Measurements from ENCODE around the gene PANX2.
"Not testable (repeated sequence)": the region's sequence is repeated elsewhere in the genome, so short reads cannot be mapped to it uniquely, and the experiment has no call there.

PANX2 gene

DNA sequence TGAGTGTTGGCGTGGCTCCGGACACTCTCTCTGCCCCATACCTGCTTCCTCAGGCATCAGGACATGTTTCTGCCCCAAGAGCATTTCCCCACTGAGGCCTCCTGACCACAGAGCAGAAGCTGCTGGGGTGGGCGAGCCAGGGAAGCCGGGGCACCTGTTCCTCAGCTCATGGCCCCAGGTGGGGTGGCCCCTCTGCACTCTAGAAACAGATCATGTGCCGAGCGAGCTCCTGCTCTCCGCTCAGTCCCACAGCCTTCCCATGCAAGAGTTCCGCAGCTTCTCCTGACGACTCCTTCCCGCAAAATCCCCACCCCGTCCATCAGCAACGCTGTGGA is 22.4 kb upstream of the PANX2 start:
- DNase-seq, result no peak

DNA sequence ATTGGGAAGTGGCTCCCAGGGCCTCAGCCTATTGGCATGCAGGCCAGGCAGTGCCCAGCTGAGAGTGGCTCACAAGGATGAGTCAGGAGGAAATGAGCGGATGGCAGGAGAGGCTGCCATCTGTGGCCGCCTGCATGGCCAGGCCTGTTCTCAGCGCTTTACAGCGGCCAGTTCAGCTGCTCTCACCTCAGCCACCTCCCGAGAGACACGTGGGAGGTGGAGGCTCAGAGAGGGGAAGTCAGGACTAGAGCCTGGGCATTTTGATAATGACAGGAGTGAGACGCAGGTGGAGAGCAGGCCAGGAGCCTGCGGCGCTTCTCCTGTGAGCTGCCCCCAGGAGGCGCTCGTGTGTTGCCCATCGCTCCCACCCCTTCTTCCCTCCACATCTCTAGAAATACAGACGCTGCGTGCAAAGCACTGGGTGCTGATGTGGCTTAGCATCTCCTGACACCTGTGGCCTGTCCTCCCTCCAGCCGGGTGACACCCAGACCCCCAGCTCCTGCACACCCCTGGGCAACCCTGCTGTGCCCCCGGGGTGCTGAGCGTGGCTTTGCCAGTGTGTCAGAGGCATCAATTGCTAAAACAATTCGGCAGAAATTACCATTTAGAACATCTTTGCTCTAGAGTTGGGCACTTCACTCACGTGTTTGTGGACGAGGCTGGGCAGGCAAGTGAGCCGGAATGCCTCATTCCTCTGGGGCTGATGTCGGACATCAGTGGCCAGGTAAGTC is 21.4 kb upstream of the PANX2 start:
- DNase-seq, result peak; percentile 87

DNA sequence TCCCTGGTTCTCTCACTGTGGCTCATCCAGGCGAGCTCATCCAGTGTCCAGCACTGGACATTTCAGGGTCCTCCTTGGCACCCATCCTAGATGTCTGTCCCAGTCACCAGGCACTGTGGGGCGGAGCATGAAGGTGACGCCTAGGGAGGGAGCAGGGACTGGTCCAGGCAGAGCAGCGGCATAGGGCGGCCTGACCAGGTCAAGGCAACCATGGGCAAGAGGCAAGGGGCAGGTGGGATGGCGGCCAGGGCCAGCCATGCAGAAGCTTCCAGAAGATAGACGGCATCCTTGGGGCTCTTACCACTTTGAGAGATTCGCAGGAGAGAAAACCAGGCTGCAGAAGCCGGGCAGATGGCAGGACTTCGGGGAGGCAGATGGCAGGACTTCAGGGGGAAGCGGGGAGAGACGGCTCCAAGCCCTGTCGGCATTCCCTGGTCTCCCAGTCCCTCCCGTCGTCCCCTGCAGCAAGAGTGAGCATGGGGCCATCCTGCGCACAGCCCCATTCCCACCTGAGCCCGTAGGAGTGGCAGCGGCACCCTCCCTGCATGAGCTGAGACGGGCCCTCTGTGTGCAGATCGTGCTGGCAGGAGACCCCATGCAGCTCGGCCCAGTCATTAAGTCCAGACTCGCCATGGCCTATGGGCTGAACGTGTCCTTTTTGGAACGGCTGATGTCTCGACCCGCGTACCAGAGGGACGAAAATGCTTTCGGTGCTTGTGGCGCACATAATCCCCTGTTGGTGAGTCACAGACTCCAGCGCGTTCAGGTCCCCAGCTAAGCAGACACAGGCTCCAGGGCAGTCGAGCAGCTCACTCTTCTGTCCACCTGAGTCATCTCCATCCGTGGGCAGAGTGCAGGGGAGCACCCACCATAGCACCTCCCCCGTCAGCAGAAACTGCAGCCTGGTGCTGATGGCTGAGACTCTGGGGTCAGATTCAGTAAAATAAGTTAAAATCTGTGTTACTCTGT is 20.1 kb upstream of the PANX2 start:
- DNase-seq, result no peak

DNA sequence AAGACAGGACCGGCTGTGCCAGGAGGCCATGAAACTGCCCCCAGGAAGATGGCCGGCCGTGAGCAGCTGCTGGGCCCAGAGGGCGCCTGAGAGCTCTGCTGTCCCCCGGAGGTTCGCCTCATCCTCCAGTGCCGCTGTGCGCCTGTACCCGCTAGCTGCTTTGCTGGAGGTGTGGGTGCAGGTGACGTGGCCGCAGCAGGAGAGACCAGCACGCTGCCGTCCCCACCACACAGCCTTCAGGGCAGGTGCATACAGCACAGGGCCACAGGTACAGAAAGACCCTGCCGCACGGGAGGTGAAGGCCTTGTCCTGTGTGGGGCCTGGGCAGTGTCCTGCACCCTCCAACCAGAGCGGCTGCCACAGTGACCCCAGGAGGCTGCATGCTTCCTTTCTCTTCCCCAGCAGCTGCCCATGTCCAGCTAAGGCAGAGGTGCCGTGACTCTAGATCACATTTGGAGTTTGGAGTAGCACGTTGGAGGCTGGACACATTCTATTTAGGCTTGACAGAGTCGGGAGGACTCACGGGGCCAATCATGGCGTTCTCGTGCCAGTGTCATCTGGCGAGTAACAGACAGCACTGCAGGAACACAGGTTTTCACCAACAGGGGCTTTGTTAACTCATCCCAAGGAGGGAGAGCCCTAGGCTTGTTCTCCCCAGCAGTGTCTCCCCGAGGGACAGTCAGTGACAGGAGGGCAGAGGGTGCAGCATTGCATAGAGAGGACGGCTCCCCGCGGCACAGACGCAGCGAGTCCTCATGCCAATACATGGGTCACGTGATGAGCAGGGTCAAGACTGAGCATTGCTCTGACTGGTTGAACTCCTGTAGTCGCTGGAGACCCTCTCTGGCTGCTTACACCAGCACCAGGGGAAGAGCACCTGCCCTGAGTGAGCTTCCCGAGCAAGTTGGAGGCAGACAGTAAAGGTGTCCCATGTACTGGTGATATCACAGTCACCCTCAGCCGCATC is 18.7 kb upstream of the PANX2 start:
- no peak for DNase-seq

DNA sequence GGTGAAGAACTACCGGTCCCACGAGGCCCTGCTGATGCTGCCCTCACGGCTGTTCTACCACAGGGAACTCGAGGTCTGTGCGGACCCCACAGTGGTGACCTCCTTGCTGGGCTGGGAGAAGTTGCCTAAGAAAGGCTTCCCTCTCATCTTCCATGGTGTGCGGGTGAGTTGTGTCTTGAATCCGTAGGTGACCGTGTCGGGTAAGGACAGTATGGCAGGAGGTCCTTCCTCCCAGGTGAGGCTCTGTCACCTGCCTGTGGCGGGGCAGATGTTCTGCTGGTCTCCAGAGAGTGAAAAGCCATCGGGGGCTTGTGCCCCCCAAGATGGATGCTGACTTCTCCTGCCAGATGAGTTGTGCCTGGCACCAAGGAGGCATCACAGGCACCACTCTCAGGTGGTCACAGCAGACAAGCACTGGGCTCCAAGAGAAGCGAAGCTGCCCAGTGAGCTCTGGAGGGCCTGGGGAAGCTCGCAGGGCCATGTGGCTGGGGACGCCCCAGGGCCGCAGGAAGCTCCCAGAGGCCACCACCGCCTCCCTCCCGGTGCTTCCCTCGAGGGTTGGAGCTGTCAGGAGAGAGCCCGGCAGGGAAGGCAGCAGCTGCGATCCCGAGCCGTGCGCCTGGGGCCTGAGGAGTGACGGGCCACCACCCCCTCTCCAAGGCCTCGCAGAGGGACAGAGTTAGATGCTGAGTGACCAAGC is 17.3 kb upstream of the PANX2 start:
- DNase-seq, result no peak

DNA sequence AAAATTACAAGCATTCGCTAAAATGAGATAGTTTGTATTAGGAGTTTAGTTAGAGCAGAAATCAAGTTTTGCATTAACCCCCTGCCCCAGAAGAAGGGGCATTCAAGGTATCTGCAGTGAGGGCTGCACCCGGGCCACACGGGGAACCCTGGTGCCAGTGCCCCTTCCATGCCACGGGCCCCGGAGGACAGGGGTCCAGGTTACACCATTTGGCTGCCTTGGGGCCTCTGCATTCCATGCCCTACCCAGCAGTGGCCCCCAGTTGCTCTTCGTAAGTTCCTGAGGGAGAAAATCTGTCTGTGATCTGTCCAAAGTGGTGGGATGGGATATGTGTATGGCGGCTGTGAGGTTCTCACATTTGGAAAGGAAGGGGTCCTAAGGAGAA is 16.8 kb upstream of the PANX2 start:
- no peak for DNase-seq

DNA sequence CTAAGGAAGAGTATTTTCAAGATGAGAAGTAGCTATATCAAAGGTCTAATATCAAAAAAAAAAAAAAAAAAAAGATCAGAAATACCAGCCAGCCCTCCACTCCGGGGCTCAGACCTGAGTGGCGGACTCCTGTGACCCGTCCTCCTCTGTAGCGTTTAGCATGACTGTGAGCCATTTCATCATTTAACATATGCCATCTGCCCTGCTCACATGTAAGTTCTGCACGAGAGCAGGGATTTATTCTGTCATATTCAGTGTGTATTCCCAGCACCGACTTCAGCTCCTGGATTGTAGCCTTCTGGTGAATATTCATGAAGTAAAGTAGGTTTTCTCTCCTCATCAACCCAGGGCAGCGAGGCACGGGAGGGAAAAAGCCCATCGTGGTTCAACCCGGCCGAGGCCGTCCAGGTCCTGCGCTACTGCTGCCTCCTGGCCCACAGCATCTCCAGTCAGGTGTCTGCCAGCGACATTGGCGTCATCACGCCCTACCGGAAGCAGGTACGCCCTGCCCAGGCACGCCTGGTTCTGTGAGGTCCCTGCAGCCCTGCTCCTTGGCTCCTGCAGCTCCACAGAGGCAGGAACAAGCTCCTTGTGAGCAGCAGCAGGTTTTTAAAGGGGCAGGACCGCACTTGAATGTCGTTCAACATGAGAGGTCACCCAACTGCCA is 12.7 kb upstream of the PANX2 start:
- peak; percentile 10 for DNase-seq

DNA sequence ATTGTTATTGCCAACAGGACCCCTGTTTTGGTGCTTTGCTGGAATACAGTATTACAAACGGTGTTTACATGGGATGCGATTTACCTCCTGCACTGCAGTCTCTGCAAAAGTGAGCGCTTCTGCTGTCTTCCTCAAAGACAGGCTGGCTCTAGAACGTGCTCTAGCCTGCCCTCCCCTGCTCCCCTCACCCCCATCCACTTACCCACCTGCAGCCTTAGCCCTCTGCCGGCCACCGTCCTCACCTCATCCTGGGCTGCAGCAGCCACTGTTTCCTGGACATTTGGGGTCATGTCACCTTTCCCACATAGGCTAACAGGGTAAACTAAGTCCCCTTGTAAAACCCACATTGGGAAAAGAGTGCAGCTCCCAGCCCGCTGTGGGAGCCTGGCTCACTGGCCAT is 9.6 kb upstream of the PANX2 start:
- no peak for DNase-seq

DNA sequence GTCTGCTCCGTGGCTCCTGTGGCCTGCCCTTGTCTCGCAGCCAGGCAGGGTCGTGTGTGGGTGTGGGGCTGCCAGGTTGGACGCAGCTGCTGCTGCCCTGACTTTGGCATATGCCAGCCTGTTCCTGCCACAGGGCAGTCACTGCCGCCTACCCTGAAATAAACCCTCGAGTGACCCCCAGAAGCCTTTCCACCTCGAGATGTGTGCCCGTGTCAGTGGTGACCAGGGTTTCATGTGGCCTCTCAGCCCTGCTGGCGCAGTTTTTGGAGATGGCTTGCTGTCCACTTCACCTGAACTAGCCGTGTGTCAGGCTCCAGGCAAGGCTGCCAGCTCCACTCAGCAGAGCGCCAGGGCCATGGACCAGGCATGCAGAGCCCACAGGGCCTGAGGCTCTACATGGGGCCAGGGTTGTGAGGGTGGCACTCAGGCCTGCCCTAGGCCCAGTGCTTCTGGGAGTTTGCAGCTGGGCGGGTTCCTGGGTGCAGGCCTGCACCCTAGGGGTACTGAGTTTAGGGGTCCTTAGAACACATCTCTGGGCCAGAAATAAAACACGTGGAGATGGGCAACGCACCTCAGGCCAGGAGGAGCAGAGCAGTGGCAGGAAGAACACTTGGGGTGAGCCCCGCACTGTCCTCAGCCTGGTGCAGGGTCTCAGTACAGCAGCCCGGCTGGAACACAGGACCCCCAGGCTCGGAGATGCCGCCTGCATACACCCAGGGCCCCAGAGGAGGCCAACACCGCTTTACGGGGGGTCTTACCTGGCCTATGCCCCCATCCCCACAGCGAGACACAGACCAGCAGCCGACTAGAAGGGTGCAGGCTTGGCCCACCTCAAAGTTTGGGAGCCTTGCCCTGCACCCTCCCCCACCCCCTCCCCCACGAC is 8.8 kb upstream of the PANX2 start:
- DNase-seq, result no peak

DNA sequence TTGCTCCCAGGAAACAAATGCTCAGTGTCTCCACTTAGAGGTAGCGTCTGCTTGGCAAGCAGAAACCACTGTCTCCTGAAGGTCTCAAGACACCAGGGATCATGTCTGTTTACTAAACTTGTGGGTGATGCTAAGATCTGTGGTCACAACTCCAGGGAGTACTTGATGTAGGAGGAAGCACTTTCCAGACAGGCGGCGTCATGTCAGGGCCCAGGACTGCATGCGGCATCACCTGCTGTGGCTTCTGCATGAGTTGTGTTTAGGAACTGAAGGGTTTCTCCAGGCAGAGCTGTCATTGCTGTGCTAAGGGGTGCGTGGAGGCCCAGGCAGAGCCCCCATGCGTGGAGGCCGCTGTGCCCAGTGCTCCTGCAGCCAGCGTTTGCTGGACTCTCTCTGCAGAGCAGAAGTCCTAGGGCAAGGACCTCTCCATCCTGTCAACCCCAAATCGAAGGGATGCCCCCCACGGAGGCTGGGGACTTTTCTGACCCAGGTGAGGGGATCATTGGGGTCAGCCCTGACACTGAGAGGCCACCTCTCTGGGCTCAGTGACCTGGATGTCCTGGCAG is 8.1 kb upstream of the PANX2 start:
- DNase-seq, result no peak

DNA sequence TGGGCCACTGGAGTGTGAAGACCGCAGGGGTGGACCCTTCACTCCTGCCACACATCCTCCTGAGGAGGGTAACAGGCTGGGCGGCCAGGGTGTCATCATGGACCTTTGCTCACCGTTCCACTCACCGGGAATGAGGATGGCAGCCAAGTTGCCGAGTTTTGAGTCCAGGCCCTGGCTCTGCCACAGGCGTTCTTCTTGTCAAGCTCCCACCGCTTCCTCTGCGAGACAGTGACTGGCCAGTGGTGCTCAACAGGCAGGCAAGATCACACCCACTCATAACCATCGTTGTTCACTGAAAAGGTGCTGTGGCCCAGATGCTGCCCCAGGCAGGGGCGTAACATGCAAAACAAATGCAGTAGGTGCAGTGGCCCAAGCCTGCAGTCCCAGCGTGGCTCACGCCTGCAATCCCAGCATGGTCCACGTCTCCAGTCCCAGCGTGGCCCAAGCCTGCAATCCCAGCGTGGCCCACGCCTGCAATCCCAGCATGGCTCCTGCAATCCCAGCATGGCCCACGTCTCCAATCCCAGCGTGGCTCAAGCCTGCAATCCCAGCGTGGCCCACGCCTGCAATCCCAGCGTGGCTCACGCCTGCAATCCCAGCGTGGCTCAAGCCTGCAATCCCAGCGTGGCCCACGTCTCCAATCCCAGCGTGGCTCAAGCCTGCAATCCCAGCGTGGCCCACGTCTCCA is 5.0 kb upstream of the PANX2 start:
- DNase-seq, result no peak

DNA sequence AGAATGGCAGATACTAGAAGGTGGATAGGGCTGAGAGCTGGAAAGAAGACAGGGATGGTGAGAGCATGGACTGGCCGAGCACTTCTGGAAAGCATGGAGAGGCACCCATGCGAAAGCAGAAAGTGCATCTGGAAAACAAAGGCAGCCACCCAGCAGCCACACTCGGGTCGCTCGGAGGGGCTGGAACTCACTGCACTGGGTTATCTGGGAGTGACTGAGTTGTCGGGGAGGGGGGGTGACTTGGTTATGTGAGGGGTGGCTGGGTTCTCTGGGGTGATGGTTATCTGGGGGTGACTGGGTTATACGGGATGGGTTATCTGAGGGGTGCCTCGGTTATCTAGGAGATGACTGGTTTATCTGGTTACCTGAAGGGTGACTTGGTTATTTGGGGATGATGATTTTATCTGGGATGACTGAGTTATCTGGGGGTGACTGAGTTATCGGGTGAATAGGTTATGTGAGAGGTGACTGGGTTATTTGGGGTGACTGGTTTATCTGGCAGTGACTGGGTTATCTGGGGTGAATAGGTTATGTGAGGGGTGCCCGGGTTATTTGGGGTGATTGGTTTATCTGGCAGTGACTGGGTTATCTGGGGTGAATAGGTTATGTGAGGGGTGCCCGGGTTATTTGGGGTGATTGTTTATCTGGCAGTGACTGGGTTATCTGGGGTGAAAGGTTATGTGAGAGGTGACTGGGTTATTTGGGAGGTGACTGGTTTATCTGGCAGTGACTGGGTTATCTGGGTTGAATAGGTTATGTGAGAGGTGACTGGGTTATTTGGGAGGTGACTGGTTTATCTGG is 2.6 kb upstream of the PANX2 start:
- DNase-seq, result no peak

DNA sequence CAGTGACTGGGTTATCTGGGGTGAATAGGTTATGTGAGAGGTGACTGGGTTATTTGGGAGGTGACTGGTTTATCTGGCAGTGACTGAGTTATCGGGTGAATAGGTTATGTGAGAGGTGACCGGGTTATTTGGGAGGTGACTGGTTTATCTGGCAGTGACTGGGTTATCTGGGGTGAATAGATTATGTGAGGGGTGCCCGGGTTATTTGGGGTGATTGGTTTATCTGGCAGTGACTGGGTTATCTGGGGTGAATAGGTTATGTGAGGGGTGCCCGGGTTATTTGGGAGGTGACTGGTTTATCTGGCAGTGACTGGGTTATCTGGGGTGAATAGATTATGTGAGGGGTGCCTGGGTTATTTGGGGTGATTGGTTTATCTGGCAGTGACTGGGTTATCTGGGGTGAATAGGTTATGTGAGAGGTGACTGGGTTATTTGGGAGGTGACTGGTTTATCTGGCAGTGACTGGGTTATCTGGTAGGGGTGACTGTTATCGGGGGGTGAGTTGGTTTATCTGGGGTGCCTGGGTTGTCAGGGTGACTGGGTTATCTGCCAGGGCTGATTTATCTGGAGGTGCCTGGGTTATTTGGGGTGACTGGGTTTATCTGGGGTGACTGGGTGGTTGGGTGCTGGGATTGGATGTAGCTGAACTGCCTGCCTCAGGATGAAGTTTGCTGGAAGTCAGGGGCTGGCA is 1.9 kb upstream of the PANX2 start:
- DNase-seq, result not testable (repeated sequence)

DNA sequence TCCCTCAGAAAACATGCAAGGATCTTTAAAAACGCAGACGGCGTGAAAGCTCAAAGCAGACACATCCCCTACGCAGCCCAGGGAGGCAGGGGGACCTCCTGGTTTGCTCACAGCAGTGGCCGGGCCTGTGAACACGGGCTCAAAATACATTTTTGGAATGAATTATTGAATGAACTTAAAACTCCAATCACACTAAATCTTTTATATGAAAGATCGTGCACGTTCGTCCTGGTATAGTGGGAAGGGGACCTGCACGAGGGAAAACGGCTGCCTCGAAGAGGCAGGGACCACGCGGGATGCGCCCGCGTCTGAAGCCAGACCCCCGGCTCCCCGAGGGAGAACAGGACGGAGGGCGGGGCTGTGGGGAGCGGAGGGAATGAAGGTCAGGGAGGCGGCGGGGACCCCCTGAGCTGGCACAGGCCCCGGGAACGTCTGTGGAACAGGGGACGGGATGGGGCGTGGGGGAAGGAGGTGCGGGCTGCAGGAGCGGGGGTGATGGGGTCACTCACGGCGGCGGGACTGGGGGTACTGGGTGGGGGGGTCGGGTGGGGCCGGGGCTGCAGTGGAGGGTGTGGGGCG is 1.3 kb upstream of the PANX2 start:
- no peak for DNase-seq

DNA sequence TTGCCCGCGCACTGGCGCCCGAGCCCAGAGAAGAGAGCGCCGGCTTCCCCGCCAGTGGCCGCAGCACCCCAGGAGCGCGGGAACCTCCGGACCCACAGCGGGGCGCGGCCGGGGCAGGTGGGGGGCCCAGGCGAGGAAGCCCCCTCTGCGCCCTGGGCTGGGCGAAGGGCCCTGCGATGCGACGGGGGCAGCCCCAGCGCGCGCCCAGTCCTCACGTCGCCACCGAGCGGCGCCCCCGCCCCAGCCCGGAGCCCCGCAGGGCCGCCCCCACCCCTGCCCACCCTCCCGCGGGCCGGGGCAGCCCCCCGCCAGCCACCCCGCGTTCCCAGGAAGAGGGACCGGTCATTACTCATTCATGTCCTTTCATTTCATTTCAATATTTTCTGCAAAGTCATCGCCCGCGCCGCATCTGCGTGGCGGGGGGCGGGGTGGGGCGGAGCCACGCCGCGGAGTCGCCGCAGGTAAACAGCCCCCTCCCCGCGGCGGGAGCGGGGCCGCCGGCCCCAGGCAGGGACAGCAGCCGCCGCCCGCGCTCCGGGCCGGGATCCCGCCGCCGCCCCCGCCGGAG is 673 bp upstream of the PANX2 start:
- peak; percentile 77 for DNase-seq

DNA sequence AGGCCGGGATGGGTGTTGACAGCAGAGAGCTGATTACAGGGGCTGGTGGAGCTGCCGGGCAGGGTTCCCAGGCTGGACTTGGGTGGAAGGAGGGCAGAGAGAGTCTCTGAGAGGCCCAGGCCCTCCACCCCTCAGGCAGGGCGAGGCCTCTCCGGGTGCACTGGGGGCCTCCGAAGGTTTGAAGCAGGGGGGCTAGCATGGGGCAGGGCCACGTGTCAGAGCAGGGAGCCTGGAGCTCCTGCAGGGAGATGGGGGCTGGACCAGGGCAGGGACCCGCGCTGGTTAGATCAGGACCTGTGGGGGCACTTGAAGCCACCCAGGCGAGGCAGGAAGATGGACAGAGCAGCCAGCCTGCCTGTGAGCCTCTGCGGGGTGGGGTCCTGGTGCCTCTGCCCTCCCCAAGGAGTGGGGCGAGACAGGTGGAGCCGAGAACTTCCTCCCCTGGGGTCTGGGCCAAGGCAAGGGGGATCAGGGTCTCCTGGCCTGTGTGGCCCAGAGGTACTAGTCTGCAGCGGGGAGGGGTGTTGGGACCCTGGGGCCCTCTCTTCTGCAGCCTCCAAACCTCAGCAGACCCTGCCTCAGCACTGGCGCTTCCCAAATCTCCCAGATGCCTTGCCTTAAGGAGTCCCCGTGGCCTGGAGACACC is 911 bp downstream of the PANX2 start:
- no peak for DNase-seq

DNA sequence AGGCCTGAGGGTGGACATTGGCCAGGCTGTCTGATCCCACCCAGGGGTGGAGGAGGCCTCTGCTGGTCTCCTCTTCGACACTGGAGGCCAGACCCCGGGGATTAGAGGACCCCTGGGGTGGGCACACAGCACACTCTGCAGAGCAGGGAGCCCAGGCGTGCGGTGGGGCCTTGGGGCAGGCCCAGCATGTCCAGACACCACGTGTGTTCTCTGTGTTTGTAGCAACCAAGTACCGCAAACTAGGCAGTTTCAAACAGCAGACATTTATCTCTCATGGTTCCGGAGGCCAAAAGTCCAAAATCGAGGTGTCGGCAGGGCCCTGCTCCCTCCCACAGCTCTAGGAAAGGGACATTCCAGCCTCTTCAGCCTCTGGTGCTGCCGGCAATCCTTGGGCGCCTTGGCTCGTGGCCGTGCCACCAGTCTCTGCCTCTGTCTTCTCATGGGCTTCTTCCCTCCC is 1.5 kb downstream of the PANX2 start:
- DNase-seq, result no peak

Measured in NCI-H69 (cell line).